Progenitor cell of endocrine pancreas (in vitro differentiated cells): ENCODE data around the gene PCNX4. TPM values are rescaled to one million over a fixed set of nuclear protein-coding genes. Genes with fewer than 3 reads are reported as not detected.
"Not testable (repeated sequence)": the region's sequence is repeated elsewhere in the genome, so short reads cannot be mapped to it uniquely, and the experiment has no call there.

Source experiments
- DNase-seq: peaks from one replicate; pipeline ENCODE4 v3.0.0; 2021; ENCODE audit warnings: low spot score; ENCODE audit not compliant: unreplicated experiment
- H3K27ac Mint-ChIP-seq: 2 replicates; pipeline ENCODE4 v1.8.0; 2021; ENCODE audit warnings: mild to moderate bottlenecking, moderate library complexity, mixed read lengths
- H3K27me3 Mint-ChIP-seq: 2 replicates; pipeline ENCODE4 v1.8.0; 2021; ENCODE audit warnings: mixed read lengths
- H3K36me3 Mint-ChIP-seq: 2 replicates; pipeline ENCODE4 v1.8.0; 2022; ENCODE audit warnings: mixed read lengths; ENCODE audit not compliant: insufficient read depth
- H3K4me1 Mint-ChIP-seq: 2 replicates; pipeline ENCODE4 v1.8.0; 2021; ENCODE audit warnings: low read depth, mixed read lengths
- H3K4me3 Mint-ChIP-seq: 2 replicates; pipeline ENCODE4 v1.8.0; 2021; ENCODE audit warnings: low read depth, mild to moderate bottlenecking, moderate library complexity, mixed read lengths
- H3K9me3 Mint-ChIP-seq: 2 replicates; pipeline ENCODE4 v1.8.0; 2021; ENCODE audit warnings: low read depth, mixed read lengths
- CTCF ChIP-seq: fragments of 200-600 bp; sonication (generic); IDR thresholded peaks from one replicate; pipeline ENCODE4 v1.5.0; 2021; ENCODE audit warnings: antibody characterized with exemption, mild to moderate bottlenecking; ENCODE audit not compliant: unreplicated experiment
- total RNA-seq: library from RNA; stranded (reverse); gene quantifications from 2 replicates; pipeline ENCODE4 v1.2.1, GENCODE V29; 2021

PCNX4 gene
- total RNA-seq, 1 donor from 2014 or later: 85.2 TPM

- H3K4me1 Mint-ChIP-seq: peaks cover 33% of the 10 kb centered on the region
- H3K27ac Mint-ChIP-seq: peak overlapping the region; percentile 96
- no peaks in the 10 kb centered on the region for H3K27me3 Mint-ChIP-seq
- TF ChIP-seq CTCF: no peak
- DNase-seq: no peak
- H3K4me3 Mint-ChIP-seq: peak overlapping the region; percentile 94
- peaks cover 8% of the 10 kb centered on the region for H3K36me3 Mint-ChIP-seq
- peaks cover 2% of the 10 kb centered on the region for H3K9me3 Mint-ChIP-seq
Measured at GRCh38 chr14:60093606-60094005, 1.9 kb downstream of the PCNX4 start.

GRCh38 chr14:60094306-60094897 is 2.7 kb downstream of the PCNX4 start:
- peak overlapping the region; percentile 80 for H3K27ac Mint-ChIP-seq
- H3K9me3 Mint-ChIP-seq: peaks cover 2% of the 10 kb centered on the region
- no peaks in the 10 kb centered on the region for H3K27me3 Mint-ChIP-seq
- peak overlapping the region; percentile 94 for H3K4me3 Mint-ChIP-seq
- peaks cover 8% of the 10 kb centered on the region for H3K36me3 Mint-ChIP-seq
- peaks cover 33% of the 10 kb centered on the region for H3K4me1 Mint-ChIP-seq
- no peak for TF ChIP-seq CTCF
- no peak for DNase-seq

GRCh38 chr14:60095231-60095630 is 3.5 kb downstream of the PCNX4 start:
- Mint-ChIP-seq H3K36me3 (peaks cover 8% of the 10 kb centered on the region), H3K9me3 (peaks cover 2% of the 10 kb centered on the region), H3K4me1 (peaks cover 33% of the 10 kb centered on the region), H3K27ac (no peak overlapping the region), H3K4me3 (no peak overlapping the region), H3K27me3 (no peaks in the 10 kb centered on the region)
- TF ChIP-seq CTCF: no peak
- DNase-seq: no peak

- DNase-seq: no peak
- Mint-ChIP-seq H3K27ac (peak overlapping the region; percentile 78), H3K4me3 (no peak overlapping the region), H3K9me3 (peaks cover 2% of the 10 kb centered on the region), H3K27me3 (no peaks in the 10 kb centered on the region), H3K4me1 (peaks cover 37% of the 10 kb centered on the region), H3K36me3 (peaks cover 9% of the 10 kb centered on the region)
- no peak for TF ChIP-seq CTCF
Measured at GRCh38 chr14:60095781-60096450, 4.2 kb downstream of the PCNX4 start.

GRCh38 chr14:60097974-60098373 is 6.3 kb downstream of the PCNX4 start:
- TF ChIP-seq CTCF: no peak
- H3K4me1 Mint-ChIP-seq: peaks cover 33% of the 10 kb centered on the region
- H3K4me3 Mint-ChIP-seq: no peak overlapping the region
- H3K36me3 Mint-ChIP-seq: peaks cover 9% of the 10 kb centered on the region
- H3K27ac Mint-ChIP-seq: peak overlapping the region; percentile 10
- peaks cover 2% of the 10 kb centered on the region for H3K9me3 Mint-ChIP-seq
- no peaks in the 10 kb centered on the region for H3K27me3 Mint-ChIP-seq
- no peak for DNase-seq

GRCh38 chr14:60099855-60100254 is 8.1 kb downstream of the PCNX4 start:
- H3K36me3 Mint-ChIP-seq: peaks cover 11% of the 10 kb centered on the region
- H3K27ac Mint-ChIP-seq, H3K27me3 Mint-ChIP-seq, H3K9me3 Mint-ChIP-seq, H3K4me3 Mint-ChIP-seq, DNase-seq: not testable (repeated sequence)
- peaks cover 17% of the 10 kb centered on the region for H3K4me1 Mint-ChIP-seq
